Suprapubic skin (tissue), 3 donors: ENCODE measurements around the gene CEP295NL.

Source experiments
- CTCF ChIP-seq, 2 donors: fragments of 200-600 bp in 1 of 2; fragments of 450-650 bp in 1 of 2; sonication (generic) in 1 of 2; IDR thresholded peaks; one replicate each; pipeline ENCODE4 v1.5.1; 2016 to 2019; ENCODE audit warnings: antibody characterized with exemption in 2 of 2, mild to moderate bottlenecking in 1 of 2, moderate library complexity in 1 of 2
- EP300 ChIP-seq: sonication (generic); formaldehyde crosslinking; IDR thresholded peaks from one replicate; pipeline ENCODE4 v1.6.1; 2017; ENCODE audit warnings: antibody characterized with exemption
- POLR2A ChIP-seq, 2 donors: fragments of 450-650 bp; IDR thresholded peaks; one replicate each; pipeline ENCODE4 v1.6.1; 2017; ENCODE audit warnings: antibody characterized with exemption in 2 of 2, mild to moderate bottlenecking in 2 of 2, moderate library complexity in 2 of 2

- no peak for TF ChIP-seq EP300
- TF ChIP-seq CTCF (IDR thresholded peaks at IDR 0.05), result no peak
- TF ChIP-seq POLR2A (IDR thresholded peaks at IDR 0.05), result no peak
Measured at GRCh38 chr17:78896834-78897663, 6.0 kb downstream of the CEP295NL start.
